OCI-LY3 (cell line): ENCODE results near the gene DAAM2.

ENCODE experiments used
- H2AFZ ChIP-seq: fragments of 200-600, 300-600 bp; shearing (Covaris generic); 2 replicates; pipeline ENCODE4 v1.6.0; 2014; ENCODE audit warnings: antibody characterized with exemption, low read depth, low read length
- H3K27ac ChIP-seq: fragments of 200-600, 300-600 bp; sonication (generic); 2 replicates; pipeline ENCODE4 v1.5.1; 2014; ENCODE audit warnings: mild to moderate bottlenecking, low read length, moderate library complexity, mixed read lengths
- H3K27me3 ChIP-seq: fragments of 200-600, 300-600 bp; sonication (generic); 2 replicates; pipeline ENCODE4 v1.6.1; 2014; ENCODE audit warnings: low read depth, low read length, mixed read lengths
- H3K36me3 ChIP-seq: fragments of 200-600, 300-600 bp; sonication (generic); replicated peaks from 2 replicates; pipeline ENCODE3; 2014; ENCODE audit warnings: low read depth, low read length, mixed read lengths
- H3K4me1 ChIP-seq: fragments of 300-600, 200-600 bp; sonication (generic); 2 replicates; pipeline ENCODE4 v1.6.1; 2014; ENCODE audit warnings: low read length, mixed read lengths
- H3K4me2 ChIP-seq: fragments of 200-600, 300-600 bp; sonication (generic); 2 replicates; pipeline ENCODE4 v1.6.1; 2014; ENCODE audit warnings: low read length, mixed read lengths
- H3K4me3 ChIP-seq: fragments of 300-600, 200-600 bp; sonication (generic); 2 replicates; pipeline ENCODE4 v1.5.1; 2014; ENCODE audit warnings: antibody characterized with exemption, mild to moderate bottlenecking, low read length, moderate library complexity
- H3K79me2 ChIP-seq: fragments of 300-600, 200-600 bp; shearing (Covaris generic); 2 replicates; pipeline ENCODE4 v1.6.1; 2014; ENCODE audit warnings: mild to moderate bottlenecking, low read length, mixed read lengths
- H3K9ac ChIP-seq: fragments of 300-600, 200-600 bp; shearing (Covaris generic); 2 replicates; pipeline ENCODE4 v1.6.0; 2014; ENCODE audit warnings: mild to moderate bottlenecking, low read length, moderate library complexity
- H3K9me3 ChIP-seq: fragments of 200-600, 300-600 bp; shearing (Covaris generic); 2 replicates; pipeline ENCODE4 v1.6.1; 2014; ENCODE audit warnings: low read length, mixed read lengths; ENCODE audit not compliant: insufficient read depth
- H4K20me1 ChIP-seq: fragments of 200-600, 300-600 bp; sonication (generic); 2 replicates; pipeline ENCODE4 v1.6.1; 2016; ENCODE audit warnings: low read length, mixed read lengths; ENCODE audit not compliant: insufficient read depth
- EZH2phosphoT487 ChIP-seq: fragments of 200-600 bp; shearing (Covaris generic); IDR thresholded peaks from 2 replicates; pipeline ENCODE4 v1.6.1; 2018; ENCODE audit warnings: antibody characterized with exemption, mixed run types, low read depth
- TF ChIP-seq, protein P1 (sequence below): fragments of 200-600, 300-600 bp; sonication (generic); IDR thresholded peaks from 2 replicates; pipeline ENCODE4 v1.5.1; 2014; ENCODE audit warnings: antibody characterized with exemption, low read length, low read depth

Gene DAAM2

GRCh38 chr6:39834278-39834677 is 42.1 kb downstream of the DAAM2 start:
- Histone ChIP-seq H3K4me3 (no peak overlapping the region), H3K27me3 (peaks cover 16% of the 10 kb centered on the region), H3K4me2 (no peak overlapping the region), H3K9me3 (no peaks in the 10 kb centered on the region), H3K79me2 (no peaks in the 10 kb centered on the region), H3K4me1 (no peaks in the 10 kb centered on the region), H3K9ac (no peak overlapping the region), H3K36me3 (no peaks in the 10 kb centered on the region), H3K27ac (no peak overlapping the region), H2AFZ (no peak overlapping the region), H4K20me1 (no peaks in the 10 kb centered on the region)
- no peak for TF ChIP-seq EZH2phosphoT487
- TF ChIP-seq, protein P1, sequence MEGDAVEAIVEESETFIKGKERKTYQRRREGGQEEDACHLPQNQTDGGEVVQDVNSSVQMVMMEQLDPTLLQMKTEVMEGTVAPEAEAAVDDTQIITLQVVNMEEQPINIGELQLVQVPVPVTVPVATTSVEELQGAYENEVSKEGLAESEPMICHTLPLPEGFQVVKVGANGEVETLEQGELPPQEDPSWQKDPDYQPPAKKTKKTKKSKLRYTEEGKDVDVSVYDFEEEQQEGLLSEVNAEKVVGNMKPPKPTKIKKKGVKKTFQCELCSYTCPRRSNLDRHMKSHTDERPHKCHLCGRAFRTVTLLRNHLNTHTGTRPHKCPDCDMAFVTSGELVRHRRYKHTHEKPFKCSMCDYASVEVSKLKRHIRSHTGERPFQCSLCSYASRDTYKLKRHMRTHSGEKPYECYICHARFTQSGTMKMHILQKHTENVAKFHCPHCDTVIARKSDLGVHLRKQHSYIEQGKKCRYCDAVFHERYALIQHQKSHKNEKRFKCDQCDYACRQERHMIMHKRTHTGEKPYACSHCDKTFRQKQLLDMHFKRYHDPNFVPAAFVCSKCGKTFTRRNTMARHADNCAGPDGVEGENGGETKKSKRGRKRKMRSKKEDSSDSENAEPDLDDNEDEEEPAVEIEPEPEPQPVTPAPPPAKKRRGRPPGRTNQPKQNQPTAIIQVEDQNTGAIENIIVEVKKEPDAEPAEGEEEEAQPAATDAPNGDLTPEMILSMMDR, result no peak

DNA sequence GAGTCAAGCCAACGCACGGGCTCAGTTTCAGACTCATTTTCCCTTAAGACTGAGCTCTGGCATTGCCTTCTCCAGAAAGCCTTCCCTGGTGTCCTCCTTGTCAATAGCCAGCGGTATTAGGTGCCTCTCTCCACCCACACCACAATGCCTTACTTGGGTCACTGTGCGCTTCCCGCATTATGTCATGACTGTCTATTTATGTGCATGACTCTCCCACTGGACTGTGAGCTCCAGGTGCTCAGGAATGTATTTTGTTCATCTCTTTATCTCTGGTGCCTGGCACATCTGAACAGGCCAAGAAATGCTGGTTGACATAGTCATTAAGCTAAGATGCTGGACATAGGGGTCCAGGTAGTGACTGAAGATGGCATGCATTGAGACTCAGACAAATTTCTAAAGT is 42.7 kb downstream of the DAAM2 start:
- no peaks in the 10 kb centered on the region for H3K9me3 ChIP-seq
- no peak overlapping the region for H3K4me3 ChIP-seq
- H3K4me2 ChIP-seq, result no peak overlapping the region
- no peak overlapping the region for H3K9ac ChIP-seq
- H3K27ac ChIP-seq, result no peak overlapping the region
- H4K20me1 ChIP-seq, result no peaks in the 10 kb centered on the region
- H3K79me2 ChIP-seq, result no peaks in the 10 kb centered on the region
- no peak for TF ChIP-seq EZH2phosphoT487
- TF ChIP-seq, protein P1, result no peak
- no peaks in the 10 kb centered on the region for H3K36me3 ChIP-seq
- H2AFZ ChIP-seq, result no peak overlapping the region
- no peaks in the 10 kb centered on the region for H3K4me1 ChIP-seq
- peaks cover 13% of the 10 kb centered on the region for H3K27me3 ChIP-seq

- H4K20me1 ChIP-seq, result no peaks in the 10 kb centered on the region
- H3K27ac ChIP-seq, result no peak overlapping the region
- H2AFZ ChIP-seq, result no peak overlapping the region
- no peaks in the 10 kb centered on the region for H3K79me2 ChIP-seq
- no peak overlapping the region for H3K4me3 ChIP-seq
- peaks cover 13% of the 10 kb centered on the region for H3K27me3 ChIP-seq
- no peaks in the 10 kb centered on the region for H3K4me1 ChIP-seq
- H3K4me2 ChIP-seq, result no peak overlapping the region
- TF ChIP-seq EZH2phosphoT487, result no peak
- TF ChIP-seq, protein P1, result no peak
- no peak overlapping the region for H3K9ac ChIP-seq
- H3K36me3 ChIP-seq, result no peaks in the 10 kb centered on the region
- H3K9me3 ChIP-seq, result no peaks in the 10 kb centered on the region
Observed at GRCh38 chr6:39835821-39836295, 43.7 kb downstream of the DAAM2 start.

- no peak overlapping the region for H3K27ac ChIP-seq
- H3K79me2 ChIP-seq, result no peaks in the 10 kb centered on the region
- TF ChIP-seq, protein P1, result no peak
- no peak for TF ChIP-seq EZH2phosphoT487
- peaks cover 13% of the 10 kb centered on the region for H3K27me3 ChIP-seq
- H3K9me3 ChIP-seq, result no peaks in the 10 kb centered on the region
- no peaks in the 10 kb centered on the region for H4K20me1 ChIP-seq
- no peak overlapping the region for H3K4me3 ChIP-seq
- H2AFZ ChIP-seq, result no peak overlapping the region
- no peaks in the 10 kb centered on the region for H3K4me1 ChIP-seq
- H3K9ac ChIP-seq, result no peak overlapping the region
- H3K36me3 ChIP-seq, result no peaks in the 10 kb centered on the region
- H3K4me2 ChIP-seq, result no peak overlapping the region
Observed at GRCh38 chr6:39836606-39837005, 44.4 kb downstream of the DAAM2 start.
